ENCODE results near the gene RPL32. TPM values are rescaled to one million over a fixed set of nuclear protein-coding genes. Genes with fewer than 3 reads are reported as not detected.

Gene RPL32
- total RNA-seq, 3 donors from 2014 or later (not counting 1 experiment from before 2014, with no cell fraction given) = 1,034 to 1,328 (median 1,277) TPM

- Mint-ChIP-seq H3K27me3 (ENCODE audit: low read depth in 2 of 2) (peaks cover 0 to 12% of the 10 kb centered on the region in 2 donors), H3K4me3 (no peak overlapping the region), H3K4me1 (no peaks in the 10 kb centered on the region), H3K36me3 (no peaks in the 10 kb centered on the region), H3K9me3 (no peaks in the 10 kb centered on the region), H3K27ac (no peak overlapping the region)
- H3K27me3 ChIP-seq (ENCODE audit: control insufficient read depth, insufficient read depth, low read length) = no peaks in the 10 kb centered on the region
- H3K36me3 ChIP-seq (ENCODE audit: control insufficient read depth, insufficient read depth, low read length) = no peaks in the 10 kb centered on the region
- intact Hi-C loops (cut with micrococcal nuclease) = no loop called here
- no peaks in the 10 kb centered on the region for H3K9me3 ChIP-seq (ENCODE audit: control insufficient read depth, insufficient read depth, low read length)
- H3K4me1 ChIP-seq (ENCODE audit: control insufficient read depth, insufficient read depth, low read length) = peaks cover 6% of the 10 kb centered on the region
- no peak for ATAC-seq
- no peak for DNase-seq
- no peak overlapping the region for H3K4me3 ChIP-seq (ENCODE audit: low read length)
- TF ChIP-seq, protein P1, sequence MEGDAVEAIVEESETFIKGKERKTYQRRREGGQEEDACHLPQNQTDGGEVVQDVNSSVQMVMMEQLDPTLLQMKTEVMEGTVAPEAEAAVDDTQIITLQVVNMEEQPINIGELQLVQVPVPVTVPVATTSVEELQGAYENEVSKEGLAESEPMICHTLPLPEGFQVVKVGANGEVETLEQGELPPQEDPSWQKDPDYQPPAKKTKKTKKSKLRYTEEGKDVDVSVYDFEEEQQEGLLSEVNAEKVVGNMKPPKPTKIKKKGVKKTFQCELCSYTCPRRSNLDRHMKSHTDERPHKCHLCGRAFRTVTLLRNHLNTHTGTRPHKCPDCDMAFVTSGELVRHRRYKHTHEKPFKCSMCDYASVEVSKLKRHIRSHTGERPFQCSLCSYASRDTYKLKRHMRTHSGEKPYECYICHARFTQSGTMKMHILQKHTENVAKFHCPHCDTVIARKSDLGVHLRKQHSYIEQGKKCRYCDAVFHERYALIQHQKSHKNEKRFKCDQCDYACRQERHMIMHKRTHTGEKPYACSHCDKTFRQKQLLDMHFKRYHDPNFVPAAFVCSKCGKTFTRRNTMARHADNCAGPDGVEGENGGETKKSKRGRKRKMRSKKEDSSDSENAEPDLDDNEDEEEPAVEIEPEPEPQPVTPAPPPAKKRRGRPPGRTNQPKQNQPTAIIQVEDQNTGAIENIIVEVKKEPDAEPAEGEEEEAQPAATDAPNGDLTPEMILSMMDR (IDR thresholded peaks at IDR 0.05) = no peak
- 95% methylated on average over 2 of the region's 2 CpGs for WGBS (ENCODE audit: insufficient coverage)
- H3K27ac ChIP-seq (ENCODE audit: low read length) = no peak overlapping the region
These were observed 36.8 kb upstream of the RPL32 start for GRCh38 chr3:12878141-12878574.

- TF ChIP-seq, protein P1 (IDR thresholded peaks at IDR 0.05) = no peak
- H3K36me3 Mint-ChIP-seq = no peaks in the 10 kb centered on the region
- DNase-seq (no peak), ATAC-seq (no peak)
- Histone ChIP-seq H3K27me3 (ENCODE audit: control insufficient read depth, insufficient read depth, low read length) (no peaks in the 10 kb centered on the region), H3K36me3 (ENCODE audit: control insufficient read depth, insufficient read depth, low read length) (no peaks in the 10 kb centered on the region), H3K4me1 (ENCODE audit: control insufficient read depth, insufficient read depth, low read length) (peaks cover 6% of the 10 kb centered on the region), H3K4me3 (ENCODE audit: low read length) (no peak overlapping the region), H3K9me3 (ENCODE audit: control insufficient read depth, insufficient read depth, low read length) (no peaks in the 10 kb centered on the region), H3K27ac (ENCODE audit: low read length) (no peak overlapping the region)
- H3K27me3 Mint-ChIP-seq (ENCODE audit: low read depth in 2 of 2) = peaks cover 0 to 10% of the 10 kb centered on the region in 2 donors
- WGBS (ENCODE audit: insufficient coverage) = 93% methylated on average over 7 of the region's 7 CpGs
- H3K27ac Mint-ChIP-seq = no peak overlapping the region
- intact Hi-C loops (cut with micrococcal nuclease) = no loop called here
- H3K4me1 Mint-ChIP-seq = no peaks in the 10 kb centered on the region
- H3K9me3 Mint-ChIP-seq = no peaks in the 10 kb centered on the region
- H3K4me3 Mint-ChIP-seq = no peak overlapping the region
These were observed 35.7 kb upstream of the RPL32 start for GRCh38 chr3:12877040-12877439.

GRCh38 chr3:12875857-12876836 lies 34.8 kb upstream of the RPL32 start:
- no peaks in the 10 kb centered on the region for H3K36me3 ChIP-seq (ENCODE audit: control insufficient read depth, insufficient read depth, low read length)
- no peak overlapping the region for H3K4me3 ChIP-seq (ENCODE audit: low read length)
- H3K36me3 Mint-ChIP-seq = no peaks in the 10 kb centered on the region
- no peaks in the 10 kb centered on the region for H3K9me3 Mint-ChIP-seq
- no peak overlapping the region for H3K4me3 Mint-ChIP-seq
- 35% methylated on average over 60 of the region's 60 CpGs for WGBS (ENCODE audit: insufficient coverage)
- peaks cover 0 to 6% of the 10 kb centered on the region in 2 donors for H3K27me3 Mint-ChIP-seq (ENCODE audit: low read depth in 2 of 2)
- peak in 1 of 2 donors; percentile 44 for DNase-seq
- H3K4me1 ChIP-seq (ENCODE audit: control insufficient read depth, insufficient read depth, low read length) = peaks cover 6% of the 10 kb centered on the region
- H3K9me3 ChIP-seq (ENCODE audit: control insufficient read depth, insufficient read depth, low read length) = no peaks in the 10 kb centered on the region
- no peaks in the 10 kb centered on the region for H3K27me3 ChIP-seq (ENCODE audit: control insufficient read depth, insufficient read depth, low read length)
- peak; percentile 55 to 76 (median 76) for ATAC-seq
- intact Hi-C loops (cut with micrococcal nuclease) = no loop called here
- peaks cover 0 to 2% of the 10 kb centered on the region in 2 donors for H3K4me1 Mint-ChIP-seq
- TF ChIP-seq, protein P1 (IDR thresholded peaks at IDR 0.05) = peak; percentile 14
- H3K27ac ChIP-seq (ENCODE audit: low read length) = no peak overlapping the region
- H3K27ac Mint-ChIP-seq = peak overlapping the region in 1 of 2 donors; percentile 45
